SIG-M5 (cell line): ENCODE results near the gene MCM9.
A peak's percentile ranks its signal among the peaks of the same experiment; 100 is the strongest.

Source experiments
- DNase-seq: peaks from one replicate; lab custom pipeline; 2025; lab: John Stamatoyannopoulos, UW

MCM9 gene

DNA sequence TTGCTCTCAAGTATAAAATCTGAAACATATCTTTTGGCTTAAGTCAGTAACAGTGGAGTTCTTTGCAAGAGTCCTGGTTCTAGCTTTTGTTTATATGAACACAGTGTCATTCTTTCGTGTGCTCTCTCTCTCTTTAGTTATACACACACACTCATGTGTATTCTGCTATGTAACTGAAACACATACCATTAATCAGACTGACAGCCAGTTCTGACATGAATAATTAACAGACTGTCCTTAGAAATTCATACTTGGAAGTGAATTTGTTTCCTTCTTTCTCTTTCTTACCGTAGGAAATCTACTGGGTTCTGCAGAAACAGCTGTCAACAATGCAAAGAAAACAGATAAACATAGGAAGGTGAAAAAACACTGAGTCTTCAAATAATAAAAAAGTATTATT lies 2.5 kb downstream of the MCM9 start:
- no peak for DNase-seq

DNA sequence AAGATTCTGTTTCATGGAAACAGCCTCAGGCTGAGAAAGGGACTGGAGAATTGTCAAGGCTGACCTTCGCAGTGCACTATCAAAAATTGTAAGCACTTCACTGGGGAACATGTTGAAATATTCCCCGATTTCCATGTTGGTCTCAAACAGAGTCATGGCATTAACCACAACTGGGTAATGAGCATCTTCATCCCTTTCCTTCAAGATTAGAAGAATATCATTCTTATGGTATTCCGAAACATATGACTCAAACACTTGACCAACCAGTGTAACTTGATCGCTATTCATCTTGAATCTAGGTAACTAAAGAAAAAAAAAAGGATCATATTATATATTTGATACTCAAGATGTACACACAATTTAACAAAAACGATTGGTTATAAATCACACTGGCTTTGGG lies 3.5 kb downstream of the MCM9 start:
- DNase-seq: no peak

GRCh38 chr6:118930680-118931079 lies 4.3 kb downstream of the MCM9 start:
- DNase-seq: no peak

- DNase-seq: no peak
These were observed 11.9 kb downstream of the MCM9 start for GRCh38 chr6:118923035-118923434.

DNA sequence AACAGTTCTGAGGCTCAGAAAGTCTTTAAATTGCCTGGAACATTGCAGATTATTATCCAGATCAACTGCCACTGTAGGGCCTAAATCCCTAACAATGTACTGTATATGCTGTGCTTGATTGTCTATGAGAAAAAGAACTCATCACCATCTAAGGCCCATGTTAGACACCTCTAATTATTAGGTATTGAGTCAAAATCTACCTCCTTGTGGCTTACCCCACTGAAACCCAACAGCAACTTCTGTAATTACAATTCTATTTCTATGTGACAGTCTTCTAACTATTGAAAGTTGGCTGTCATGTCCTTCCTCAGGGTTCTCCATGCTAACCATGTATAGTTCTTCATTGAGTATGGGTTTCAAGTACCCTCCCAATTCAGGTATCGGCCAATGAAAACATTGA lies 13.9 kb downstream of the MCM9 start:
- DNase-seq: no peak

DNA sequence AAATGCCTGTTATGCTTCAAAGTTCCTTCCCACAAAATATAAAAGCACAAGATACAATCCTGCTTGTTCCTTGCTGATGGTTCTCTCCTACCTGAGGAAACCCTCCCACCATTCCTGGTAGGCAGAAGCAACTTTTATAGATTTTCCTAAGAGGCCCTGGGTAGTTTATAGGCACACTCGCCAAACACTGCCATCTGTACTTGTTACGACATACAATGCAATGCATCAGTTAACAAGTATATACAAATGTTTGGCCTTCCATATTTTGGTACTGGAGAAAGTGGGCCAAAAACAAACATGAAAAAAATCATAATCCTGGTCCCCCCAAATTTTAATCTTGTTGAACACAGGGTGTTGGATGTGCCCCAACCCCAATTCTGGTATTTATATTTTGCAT lies 16.6 kb downstream of the MCM9 start:
- no peak for DNase-seq

GRCh38 chr6:118917546-118918328 lies 17.2 kb downstream of the MCM9 start:
- DNase-seq: no peak

DNA sequence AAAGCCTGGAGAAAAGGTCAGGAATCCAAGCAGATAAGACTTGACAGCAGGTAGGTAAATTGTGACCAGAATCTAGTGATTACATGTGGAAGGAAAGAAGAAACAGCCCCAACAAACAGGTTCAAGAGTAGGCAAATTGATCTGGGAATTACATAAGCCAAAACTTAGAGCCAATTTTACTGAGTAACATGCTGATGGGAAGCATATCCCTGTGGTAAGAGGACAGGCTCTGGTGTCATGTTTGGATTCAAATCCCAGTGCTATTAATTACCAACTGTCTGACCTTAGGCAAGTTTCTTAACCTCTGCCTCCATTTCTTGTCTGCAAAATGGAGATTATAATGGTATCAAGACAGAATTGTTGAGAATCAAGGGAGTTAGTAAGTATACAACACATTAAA lies 20.4 kb downstream of the MCM9 start:
- no peak for DNase-seq

DNA sequence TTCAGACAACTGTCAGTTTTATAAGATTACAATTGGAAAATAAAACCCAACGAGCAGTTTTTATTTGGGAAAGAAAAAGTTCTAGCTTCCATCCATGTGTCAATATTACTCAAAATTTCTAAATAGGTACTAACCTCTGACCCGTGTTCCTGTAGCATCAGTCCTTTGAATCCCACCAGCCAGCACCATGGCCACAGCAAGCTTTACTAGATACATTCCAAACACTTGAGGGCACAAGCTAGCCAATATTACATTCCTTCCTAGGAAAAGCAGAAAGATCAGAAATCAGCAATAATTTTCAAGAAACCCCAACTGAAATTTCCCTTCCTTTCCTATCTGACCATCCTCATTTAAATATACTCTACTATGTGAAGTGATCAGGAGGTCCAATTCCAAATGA lies 21.8 kb downstream of the MCM9 start:
- DNase-seq: no peak

GRCh38 chr6:118912646-118913045 lies 22.3 kb downstream of the MCM9 start:
- DNase-seq: no peak

DNA sequence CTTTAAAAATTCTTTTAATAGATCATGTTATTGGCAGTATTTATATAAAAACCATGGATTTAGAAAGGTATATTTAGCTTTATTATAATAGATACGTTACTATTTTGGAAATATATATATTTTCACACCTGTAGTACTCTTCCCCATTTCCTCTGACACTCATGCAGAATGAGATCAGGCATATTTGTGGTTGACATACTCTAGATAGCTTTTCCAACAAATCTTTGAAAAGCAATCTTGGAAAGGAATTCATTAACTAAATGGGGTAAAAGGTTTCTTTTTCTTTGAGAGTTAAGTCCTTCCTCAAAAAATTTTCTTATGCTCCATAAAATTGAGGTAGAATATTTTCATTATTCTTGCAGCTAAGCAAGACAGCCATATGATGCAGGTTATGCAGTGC lies 26.5 kb downstream of the MCM9 start:
- DNase-seq: no peak

- no peak for DNase-seq
These were observed 29.1 kb downstream of the MCM9 start for GRCh38 chr6:118905851-118906250.

DNA sequence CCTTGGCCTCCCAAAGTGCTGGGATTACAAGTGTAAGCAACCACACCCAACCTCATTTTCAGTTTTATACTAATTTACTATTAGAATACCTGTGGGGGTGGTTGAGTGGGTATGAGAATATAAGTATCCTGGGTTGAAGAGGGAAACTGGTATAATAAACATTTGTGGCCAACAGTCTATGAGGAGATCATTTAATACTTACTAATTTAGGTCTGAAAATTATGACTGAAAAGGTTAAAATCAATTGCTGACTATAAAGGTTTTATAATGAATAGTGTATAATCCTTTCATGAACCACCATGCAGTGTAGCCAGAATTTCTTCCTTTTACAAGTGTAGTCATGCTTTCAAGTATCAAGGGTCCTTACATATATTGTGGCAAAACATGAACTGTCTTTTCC lies 29.9 kb downstream of the MCM9 start:
- DNase-seq: no peak

DNA sequence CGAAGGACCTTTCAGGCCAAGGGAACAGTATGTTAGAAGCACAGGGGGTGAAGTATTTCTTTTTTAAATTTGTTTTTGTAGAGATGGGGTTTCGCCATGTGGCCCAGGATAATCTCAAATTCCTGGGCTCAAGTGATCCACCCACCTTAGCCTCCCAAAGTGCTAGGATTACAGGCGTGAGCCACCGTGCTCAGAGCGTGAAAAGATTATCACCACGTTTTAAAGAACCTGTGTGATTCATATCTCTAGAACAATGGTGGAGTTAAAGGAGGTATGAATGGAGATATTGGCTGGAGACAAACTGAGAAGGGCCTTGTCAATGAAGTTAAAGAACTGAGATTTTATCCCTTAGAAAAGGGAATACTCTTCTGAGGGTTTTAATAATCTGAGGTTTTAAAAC lies 31.3 kb downstream of the MCM9 start:
- DNase-seq: no peak

DNA sequence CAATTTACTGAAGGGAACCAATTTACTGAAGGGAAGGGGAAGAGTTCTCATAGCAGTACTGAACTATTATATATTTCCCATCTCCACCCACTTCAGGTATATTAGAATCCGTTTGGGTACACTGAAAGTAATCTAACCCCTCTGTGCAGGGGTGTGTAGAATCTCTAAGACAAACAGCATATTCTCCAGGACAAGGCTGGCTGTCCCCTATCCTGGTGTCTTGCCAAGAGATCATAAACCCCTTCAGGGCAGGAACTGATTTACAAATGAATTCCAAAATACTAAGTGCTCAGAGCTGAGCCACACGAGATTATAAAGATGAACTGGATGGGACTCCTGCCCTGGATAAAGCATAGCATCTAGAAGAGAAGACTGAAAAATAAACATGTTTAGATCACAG lies 31.8 kb downstream of the MCM9 start:
- DNase-seq: no peak

DNA sequence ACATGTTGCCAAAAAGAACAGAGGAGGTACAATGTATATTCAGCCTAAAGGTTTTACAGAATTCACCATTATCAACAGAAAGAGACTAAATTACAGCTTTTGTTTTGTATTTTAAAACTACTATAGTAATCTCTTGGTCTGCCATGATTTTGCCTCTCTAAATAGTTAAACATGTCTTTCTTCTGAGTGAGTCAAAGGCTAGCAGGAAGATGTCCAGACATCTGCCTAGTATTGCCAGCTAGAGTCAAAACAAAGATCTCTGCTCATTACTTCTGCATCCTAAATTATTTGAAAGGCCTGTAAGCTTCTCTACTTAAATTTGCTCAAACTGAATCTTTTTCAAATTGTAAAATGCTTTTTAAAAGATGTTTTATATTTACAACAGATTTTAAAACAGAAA lies 32.2 kb downstream of the MCM9 start:
- no peak for DNase-seq

DNA sequence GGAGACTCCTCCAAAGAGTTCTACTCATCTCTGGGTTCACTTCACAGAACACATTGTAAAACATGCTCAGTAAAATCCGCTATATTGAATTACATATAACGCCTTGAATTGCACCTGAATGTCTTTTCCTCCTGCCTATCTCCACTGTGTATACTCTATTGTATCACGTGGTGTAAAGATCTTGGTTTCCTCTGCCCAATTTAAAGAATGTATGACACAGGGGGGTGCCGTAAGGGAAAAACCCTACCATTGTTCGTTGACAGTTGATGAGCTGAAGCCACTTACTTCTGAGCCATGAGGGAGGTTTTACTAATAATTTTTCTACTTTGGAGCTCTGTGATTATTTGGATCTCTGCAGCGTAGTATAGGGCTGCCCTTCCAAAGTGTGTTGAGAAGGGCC lies 35.0 kb downstream of the MCM9 start:
- DNase-seq: no peak

DNA sequence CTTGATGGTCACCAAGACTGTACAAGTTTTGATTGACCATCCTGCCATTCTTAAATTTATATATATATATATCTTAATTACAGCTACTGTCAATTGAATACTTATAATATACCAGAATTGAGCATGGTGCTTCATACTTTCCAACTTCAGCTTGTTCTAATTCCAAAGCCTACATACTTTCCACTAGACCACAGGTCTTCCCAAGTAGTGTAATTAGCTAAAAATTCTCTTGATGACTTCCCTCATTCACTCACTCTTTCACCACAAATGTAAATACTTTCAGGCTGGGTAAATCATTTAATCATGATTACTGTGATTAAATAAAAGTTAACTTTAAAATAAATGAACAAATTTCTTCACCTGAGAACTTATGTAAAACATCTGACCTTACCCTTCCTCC lies 37.6 kb downstream of the MCM9 start:
- no peak for DNase-seq

DNA sequence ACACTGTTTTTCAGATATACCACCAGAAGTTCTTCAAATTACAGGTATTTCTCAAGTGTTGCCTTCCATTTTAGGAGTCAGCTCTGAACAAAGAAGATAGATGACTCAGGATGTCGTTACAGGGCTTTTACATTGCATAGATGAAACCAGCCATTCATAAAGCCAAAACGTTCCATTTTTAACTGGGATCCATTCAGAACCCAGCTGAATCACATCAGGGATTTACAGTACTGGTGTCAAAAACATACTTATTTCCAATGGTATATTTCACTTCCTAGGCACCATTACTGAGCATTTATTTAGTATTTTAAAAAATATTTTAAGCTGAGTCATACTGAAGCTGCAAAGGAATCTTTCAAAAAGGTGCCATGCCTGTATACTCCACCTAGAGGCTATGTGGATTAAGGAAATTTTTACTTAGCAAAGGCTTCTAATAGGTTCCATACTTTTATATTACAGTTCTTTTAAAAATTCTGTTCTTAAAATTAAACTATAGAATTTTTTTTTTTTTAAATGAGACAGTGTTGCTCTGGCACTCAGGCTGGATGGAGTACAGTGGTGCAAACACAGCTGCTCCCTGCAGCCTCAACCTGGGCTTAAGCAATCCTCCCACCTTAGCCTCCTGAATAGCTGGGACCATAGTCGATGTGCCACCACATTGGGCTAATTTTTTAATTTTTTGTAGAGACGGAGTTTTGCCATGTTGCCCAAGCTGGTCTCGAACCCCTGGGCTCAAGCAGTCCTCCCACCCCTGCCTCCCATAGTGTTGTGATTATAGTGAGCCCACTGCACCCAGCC lies 38.4 kb downstream of the MCM9 start:
- peak; percentile 27 for DNase-seq

DNA sequence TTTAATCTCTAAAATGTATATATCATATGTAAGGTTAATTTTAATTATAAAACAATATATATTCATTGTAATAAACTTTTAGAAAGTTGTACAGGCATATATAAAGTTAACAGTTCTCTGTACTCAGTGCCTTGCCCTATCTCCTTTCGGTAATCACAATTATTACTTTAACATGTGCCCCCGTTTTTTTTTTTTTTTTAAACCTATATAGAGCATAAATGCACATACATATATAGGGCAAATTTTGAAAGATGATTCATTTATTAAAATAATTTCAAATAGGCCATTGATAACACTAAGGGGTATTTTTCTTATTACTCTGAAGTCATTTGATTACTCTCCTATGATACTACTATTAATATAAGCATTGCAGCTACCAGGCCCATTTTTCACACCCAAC lies 39.1 kb downstream of the MCM9 start:
- DNase-seq: no peak

DNA sequence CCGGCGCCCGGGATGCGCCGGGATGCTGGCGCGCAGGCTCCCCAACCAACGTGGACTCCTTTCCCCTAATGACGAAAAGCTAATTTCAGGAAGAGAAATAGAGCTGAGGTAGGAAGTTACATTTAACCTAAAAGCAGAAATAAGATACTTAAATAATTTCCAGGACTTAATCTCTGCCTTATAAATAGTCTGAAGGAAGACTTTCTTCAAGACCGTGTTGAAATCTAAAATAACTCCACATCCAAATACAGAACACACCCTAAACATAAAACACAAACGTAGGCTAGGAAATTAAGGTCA lies 39.7 kb downstream of the MCM9 start:
- DNase-seq: no peak

GRCh38 chr6:118894425-118895260 lies 40.3 kb downstream of the MCM9 start:
- DNase-seq: no peak
